Measurements from ENCODE around the gene MYO18A. TPM values are rescaled to one million over a fixed set of nuclear protein-coding genes. Genes with fewer than 3 reads are reported as not detected.

MYO18A gene
- total and polyA plus RNA-seq, 12 donors, result 61.4 to 442 (median 327) TPM

GRCh38 chr17:29060475-29060874 is 119.7 kb downstream of the MYO18A start:
- Histone ChIP-seq H3K9me3 (no peaks in the 10 kb centered on the region), H3K4me3 (no peak overlapping the region), H3K27me3 (no peaks in the 10 kb centered on the region), H3K4me1 (peaks cover 0 to 30% (median 0%) of the 10 kb centered on the region in 9 donors), H3K36me3 (no peaks in the 10 kb centered on the region), H3K27ac (peak overlapping the region in 2 of 10 donors; percentile 25 to 37)
- 30 to 32% methylated on average over 6 of the region's 6 CpGs for WGBS, 2 donors
- no peak for TF ChIP-seq CTCF (IDR thresholded peaks at IDR 0.05)
- DNase-seq (no peak), ATAC-seq (peak in 4 of 8 donors; percentile 5 to 63 (median 50))
- intact Hi-C loops (cut with DNase I), result loop anchor here in 1 of 10 donors (10.0 kb wide), 1 partner anchor 46 kb away; no protein-coding TSS in a partner anchor

GRCh38 chr17:29059281-29059680 is 120.9 kb downstream of the MYO18A start:
- ATAC-seq (no peak), DNase-seq (no peak)
- Histone ChIP-seq H3K27ac (no peak overlapping the region), H3K4me1 (peaks cover 0 to 29% (median 0%) of the 10 kb centered on the region in 9 donors), H3K9me3 (no peaks in the 10 kb centered on the region), H3K4me3 (no peak overlapping the region), H3K36me3 (no peaks in the 10 kb centered on the region), H3K27me3 (no peaks in the 10 kb centered on the region)
- WGBS, 2 donors, result 82 to 93% methylated on average over 2 of the region's 2 CpGs
- intact Hi-C loops (cut with DNase I), result no loop called here
- TF ChIP-seq CTCF (IDR thresholded peaks at IDR 0.05), result no peak

- no peak overlapping the region for H3K4me3 ChIP-seq
- intact Hi-C loops (cut with DNase I), result no loop called here
- H3K27ac ChIP-seq, result no peak overlapping the region
- DNase-seq, result no peak
- 89 to 91% methylated on average over 3 of the region's 3 CpGs for WGBS, 2 donors
- H3K27me3 ChIP-seq, result peaks cover 0 to under 1% (median 0%) of the 10 kb centered on the region in 7 donors
- no peak for TF ChIP-seq CTCF (IDR thresholded peaks at IDR 0.05)
- no peaks in the 10 kb centered on the region for H3K36me3 ChIP-seq
- no peak for ATAC-seq
- H3K9me3 ChIP-seq, result no peaks in the 10 kb centered on the region
- peaks cover 0 to 21% (median 0%) of the 10 kb centered on the region in 9 donors for H3K4me1 ChIP-seq
Measured at GRCh38 chr17:29058391-29058790, 121.8 kb downstream of the MYO18A start.

GRCh38 chr17:29057361-29057760 is 122.8 kb downstream of the MYO18A start:
- DNase-seq (no peak), ATAC-seq (no peak)
- peaks cover 0 to 21% (median 0%) of the 10 kb centered on the region in 9 donors for H3K4me1 ChIP-seq
- intact Hi-C loops (cut with DNase I), result no loop called here
- H3K9me3 ChIP-seq, result no peaks in the 10 kb centered on the region
- TF ChIP-seq CTCF (IDR thresholded peaks at IDR 0.05), result no peak
- WGBS, 2 donors, result 67 to 68% methylated on average over 4 of the region's 4 CpGs
- no peak overlapping the region for H3K27ac ChIP-seq
- peaks cover 0 to 7% (median 0%) of the 10 kb centered on the region in 7 donors for H3K27me3 ChIP-seq
- no peaks in the 10 kb centered on the region for H3K36me3 ChIP-seq
- H3K4me3 ChIP-seq, result no peak overlapping the region

Measured in heart right ventricle (tissue), 16 donors.